Measurements from ENCODE around the gene ESPNL. TPM values are rescaled to one million over a fixed set of nuclear protein-coding genes. Genes with fewer than 3 reads are reported as not detected.

Gene ESPNL
- total and polyA plus RNA-seq, 9 of the 15 experiments (the other 6 are each of a cell fraction or from before 2014, with no cell fraction given) = 0.03 to 0.09 (median 0.05) TPM; not detected in 3

DNA sequence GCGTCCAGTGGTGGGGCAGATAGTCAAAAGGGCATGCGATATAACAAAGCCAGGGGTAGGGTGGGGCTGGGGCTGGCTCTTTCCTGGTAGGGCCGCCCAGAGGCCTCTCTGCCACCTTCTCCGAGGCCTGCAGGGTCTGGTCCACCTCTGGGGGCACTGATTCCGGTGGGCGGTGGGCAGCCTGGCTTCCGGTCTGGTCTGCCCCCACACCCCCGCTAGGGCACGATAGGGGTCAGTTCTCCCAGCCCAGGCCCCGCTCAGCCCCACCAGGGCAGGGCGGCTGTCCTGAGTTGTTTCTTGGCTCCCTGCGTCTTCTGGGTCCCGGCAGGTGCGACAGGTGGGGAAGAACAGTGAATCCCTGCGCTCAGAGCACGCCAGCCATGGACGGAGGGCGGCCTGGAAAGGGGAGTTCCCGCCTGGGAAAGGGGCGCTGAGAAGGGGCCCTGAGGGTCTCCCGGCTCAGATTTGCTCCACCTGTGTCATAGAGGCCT is 57.9 kb downstream of the ESPNL start:
- no peak for ATAC-seq
- no peak for FAIRE-seq
- no TSS peak for BruUV-seq (replicated peaks)
- WGBS (ENCODE audit: insufficient coverage, low coverage, missing lambda C conversion rate) = 56% methylated on average over 8 of the region's 21 CpGs
- no peak overlapping the region for H2AFZ ChIP-seq (ENCODE audit: low read depth, low read length)
- no peaks in the 10 kb centered on the region for H3K27me3 ChIP-seq (ENCODE audit: control insufficient read depth in 2 of 2, insufficient read depth in 2 of 2, low read length in 2 of 2)
- no peak overlapping the region for H3K27ac ChIP-seq (ENCODE audit: extremely low read depth, low read depth, low read length)
- no peak overlapping the region for H3K4me2 ChIP-seq (ENCODE audit: insufficient read depth, low read length)
- no peaks in the 10 kb centered on the region for H4K20me1 ChIP-seq (replicated peaks; ENCODE audit: control insufficient read depth, insufficient read depth, low read length)
- TF ChIP-seq HMG20A (CRISPR knock-in tag; conservative IDR thresholded peaks at IDR 0.05) (no peak), KLF1 (tag; IDR thresholded peaks at IDR 0.05) (no peak), GABPA (tag; conservative IDR thresholded peaks at IDR 0.05; ENCODE audit: low read depth) (no peak), POU5F1 (IDR thresholded peaks at IDR 0.05; ENCODE audit: borderline replicate concordance, low read depth, low read length, partially characterized antibody) (no peak), PRPF4 (IDR thresholded peaks at IDR 0.05; ENCODE audit: insufficient read depth, low read depth, low read length, poor library complexity, severe bottlenecking) (no peak), E2F3 (CRISPR knock-in tag; IDR thresholded peaks at IDR 0.05) (no peak)
- TF ChIP-seq, protein P1, sequence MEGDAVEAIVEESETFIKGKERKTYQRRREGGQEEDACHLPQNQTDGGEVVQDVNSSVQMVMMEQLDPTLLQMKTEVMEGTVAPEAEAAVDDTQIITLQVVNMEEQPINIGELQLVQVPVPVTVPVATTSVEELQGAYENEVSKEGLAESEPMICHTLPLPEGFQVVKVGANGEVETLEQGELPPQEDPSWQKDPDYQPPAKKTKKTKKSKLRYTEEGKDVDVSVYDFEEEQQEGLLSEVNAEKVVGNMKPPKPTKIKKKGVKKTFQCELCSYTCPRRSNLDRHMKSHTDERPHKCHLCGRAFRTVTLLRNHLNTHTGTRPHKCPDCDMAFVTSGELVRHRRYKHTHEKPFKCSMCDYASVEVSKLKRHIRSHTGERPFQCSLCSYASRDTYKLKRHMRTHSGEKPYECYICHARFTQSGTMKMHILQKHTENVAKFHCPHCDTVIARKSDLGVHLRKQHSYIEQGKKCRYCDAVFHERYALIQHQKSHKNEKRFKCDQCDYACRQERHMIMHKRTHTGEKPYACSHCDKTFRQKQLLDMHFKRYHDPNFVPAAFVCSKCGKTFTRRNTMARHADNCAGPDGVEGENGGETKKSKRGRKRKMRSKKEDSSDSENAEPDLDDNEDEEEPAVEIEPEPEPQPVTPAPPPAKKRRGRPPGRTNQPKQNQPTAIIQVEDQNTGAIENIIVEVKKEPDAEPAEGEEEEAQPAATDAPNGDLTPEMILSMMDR (IDR thresholded peaks at IDR 0.05 in 2 of 3, conservative IDR thresholded peaks at IDR 0.05 in 1 of 3; ENCODE audit: insufficient read depth in 2 of 3, low read depth in 1 of 3, low read length in 3 of 3) = no peak
- ChIA-PET CTCF (ENCODE audit: low intra/inter-chr PET ratio) (interaction anchor here (3.2 kb wide), 1 partner anchor 105 kb away, joined by 21 read pairs; no protein-coding TSS in a partner anchor), POLR2A (no interaction called here)
- peaks cover 0 to 50% of the 10 kb centered on the region in 2 experiments; a peak in 2 of 5 replicates for H3K4me1 ChIP-seq (replicated peaks in 1 of 2; ENCODE audit: control insufficient read depth in 2 of 2, insufficient read depth in 2 of 2, low read length in 2 of 2)
- no peaks in the 10 kb centered on the region for H3K79me2 ChIP-seq (ENCODE audit: control insufficient read depth, insufficient read depth, low read length)
- H3K36me3 ChIP-seq (ENCODE audit: control insufficient read depth, insufficient read depth, low read length) = no peaks in the 10 kb centered on the region
- H3K9ac ChIP-seq (ENCODE audit: insufficient read depth in 1 of 2, low read depth in 2 of 2, low read length in 2 of 2) = no peak overlapping the region
- H3K9me3 ChIP-seq (replicated peaks; ENCODE audit: control insufficient read depth, insufficient read depth, low read depth, low read length) = no peaks in the 10 kb centered on the region
- H3K9me1 ChIP-seq (ENCODE audit: control insufficient read depth, insufficient read depth, low read length) = no peaks in the 10 kb centered on the region
- in situ Hi-C loops (cut with MboI) (no loop called here), intact Hi-C loops (cut with micrococcal nuclease) (no loop called here)
- DNase-seq (ENCODE audit: extremely low read depth in 1 of 4, low spot score in 3 of 4) = no peak
- no peak overlapping the region for H3K4me3 ChIP-seq
